DMS 273 treated with DMSO at 0.1 percent for 48 hours (cell line): ENCODE data around the gene MIER1.
"Not testable (repeated sequence)": the region's sequence is repeated elsewhere in the genome, so short reads cannot be mapped to it uniquely, and the experiment has no call there.

Experiments
- DNase-seq: peaks from one replicate; lab custom pipeline; 2025; lab: John Stamatoyannopoulos, UW

The MIER1 gene

GRCh38 chr1:66924756-66925557, at the start of gene MIER1, which contains the start of gene DNAI4:
TSS of gene MIER1 (plus strand) at chr1:66924990. CDS start at chr1:66925029, 39 bp downstream.
TSS of gene DNAI4 (minus strand) at chr1:66924856. CDS start at chr1:66924831, 25 bp downstream.
- DNase-seq: peak; percentile 96

GRCh38 chr1:66876664-66877063, 48.1 kb upstream of the MIER1 start:
- DNase-seq: no peak

- no peak for DNase-seq
Observed at GRCh38 chr1:66889030-66889429, 35.8 kb upstream of the MIER1 start.

GRCh38 chr1:66890621-66891020, 34.2 kb upstream of the MIER1 start:
- DNase-seq: no peak

GRCh38 chr1:66893712-66894111, 31.1 kb upstream of the MIER1 start:
- DNase-seq: no peak

- not testable (repeated sequence) for DNase-seq
Observed at GRCh38 chr1:66915203-66915602, 9.6 kb upstream of the MIER1 start.

- DNase-seq: no peak
Observed at GRCh38 chr1:66916320-66916719, 8.5 kb upstream of the MIER1 start.

GRCh38 chr1:66917476-66917875, 7.3 kb upstream of the MIER1 start:
- DNase-seq: no peak

GRCh38 chr1:66919063-66919462, 5.7 kb upstream of the MIER1 start:
- DNase-seq: no peak

GRCh38 chr1:66919828-66920227, 5.0 kb upstream of the MIER1 start:
- DNase-seq: no peak

GRCh38 chr1:66920543-66920942, 4.2 kb upstream of the MIER1 start:
- no peak for DNase-seq

GRCh38 chr1:66925558-66925910, 744 bp downstream of the MIER1 start:
- no peak for DNase-seq

- DNase-seq: peak; percentile 24
Observed at GRCh38 chr1:66925944-66926343, 1.2 kb downstream of the MIER1 start.

- DNase-seq: no peak
Observed at GRCh38 chr1:66927528-66927927, 2.7 kb downstream of the MIER1 start.

GRCh38 chr1:66929146-66929688, 4.4 kb downstream of the MIER1 start:
- no peak for DNase-seq

GRCh38 chr1:66929691-66929998, 4.9 kb downstream of the MIER1 start:
- DNase-seq: no peak

- peak; percentile 88 for DNase-seq
Observed at GRCh38 chr1:66929999-66930822, 5.4 kb downstream of the MIER1 start.

GRCh38 chr1:66930823-66931174, 6.0 kb downstream of the MIER1 start:
- DNase-seq: no peak

- DNase-seq: no peak
Observed at GRCh38 chr1:66931590-66931989, 6.8 kb downstream of the MIER1 start.

GRCh38 chr1:66932291-66932690, 7.5 kb downstream of the MIER1 start:
- no peak for DNase-seq

GRCh38 chr1:66933887-66934700, 9.3 kb downstream of the MIER1 start:
- no peak for DNase-seq

- no peak for DNase-seq
Observed at GRCh38 chr1:66937529-66938234, 12.9 kb downstream of the MIER1 start.
